ENCODE measurements around the gene MGMT.

Gene MGMT

GRCh38 chr10:129542589-129542988 is 75.5 kb downstream of the MGMT start:
- DNase-seq (ENCODE audit: low spot score) = no peak

GRCh38 chr10:129544205-129545202 is 77.5 kb downstream of the MGMT start:
- DNase-seq (ENCODE audit: low spot score) = no peak

GRCh38 chr10:129545261-129545660 is 78.2 kb downstream of the MGMT start:
- no peak for DNase-seq (ENCODE audit: low spot score)

GRCh38 chr10:129546106-129546505 is 79.1 kb downstream of the MGMT start:
- no peak for DNase-seq (ENCODE audit: low spot score)

- DNase-seq (ENCODE audit: low spot score) = no peak
Measured at GRCh38 chr10:129547608-129548007, 80.6 kb downstream of the MGMT start.

GRCh38 chr10:129548600-129548999 is 81.6 kb downstream of the MGMT start:
- no peak for DNase-seq (ENCODE audit: low spot score)

GRCh38 chr10:129550076-129550475 is 83.0 kb downstream of the MGMT start:
- peak; percentile 56 for DNase-seq (ENCODE audit: low spot score)

- DNase-seq (ENCODE audit: low spot score) = no peak
Measured at GRCh38 chr10:129550658-129551057, 83.6 kb downstream of the MGMT start.

GRCh38 chr10:129552119-129552518 is 85.1 kb downstream of the MGMT start:
- DNase-seq (ENCODE audit: low spot score) = no peak

- DNase-seq (ENCODE audit: low spot score) = no peak
Measured at GRCh38 chr10:129553928-129554327, 86.9 kb downstream of the MGMT start.

GRCh38 chr10:129556316-129556715 is 89.3 kb downstream of the MGMT start:
- DNase-seq (ENCODE audit: low spot score) = no peak

GRCh38 chr10:129560361-129560760 is 93.3 kb downstream of the MGMT start:
- no peak for DNase-seq (ENCODE audit: low spot score)

- no peak for DNase-seq (ENCODE audit: low spot score)
Measured at GRCh38 chr10:129562487-129562886, 95.4 kb downstream of the MGMT start.

GRCh38 chr10:129564923-129565322 is 97.9 kb downstream of the MGMT start:
- DNase-seq (ENCODE audit: low spot score) = no peak

GRCh38 chr10:129568583-129569344 is 101.7 kb downstream of the MGMT start:
- no peak for DNase-seq (ENCODE audit: low spot score)

GRCh38 chr10:129570185-129570584 is 103.1 kb downstream of the MGMT start:
- DNase-seq (ENCODE audit: low spot score) = no peak

- no peak for DNase-seq (ENCODE audit: low spot score)
Measured at GRCh38 chr10:129579228-129579627, 112.2 kb downstream of the MGMT start.

GRCh38 chr10:129580010-129580409 is 113.0 kb downstream of the MGMT start:
- DNase-seq (ENCODE audit: low spot score) = no peak

GRCh38 chr10:129580901-129581300 is 113.9 kb downstream of the MGMT start:
- DNase-seq (ENCODE audit: low spot score) = no peak

GRCh38 chr10:129581827-129582411 is 114.9 kb downstream of the MGMT start:
- DNase-seq (ENCODE audit: low spot score) = no peak

- DNase-seq (ENCODE audit: low spot score) = no peak
Measured at GRCh38 chr10:129583831-129584230, 116.8 kb downstream of the MGMT start.

GRCh38 chr10:129586898-129587443 is 119.9 kb downstream of the MGMT start:
- no peak for DNase-seq (ENCODE audit: low spot score)
